OCI-LY1 (cell line): Measurements from ENCODE around the gene CPSF4.

Experiments
- H2AFZ ChIP-seq: fragments of 200-600 bp; sonication (generic), shearing (Covaris generic); 2 replicates; pipeline ENCODE4 v1.6.0; 2014; ENCODE audit warnings: antibody characterized with exemption, mild to moderate bottlenecking, low read length
- H3F3A ChIP-seq: fragments of 200-600 bp; sonication (generic), shearing (Covaris generic); 2 replicates; pipeline ENCODE4 v1.6.0; 2014; ENCODE audit warnings: mild to moderate bottlenecking, antibody characterized with exemption, low read length, moderate library complexity; ENCODE audit not compliant: insufficient read depth
- H3K27ac ChIP-seq: fragments of 200-600 bp; sonication (generic); 2 replicates; pipeline ENCODE4 v1.5.1; 2014; ENCODE audit warnings: low read length, mixed run types, mild to moderate bottlenecking, low read depth; ENCODE audit not compliant: poor library complexity, severe bottlenecking
- H3K27me3 ChIP-seq: fragments of 200-600 bp; sonication (generic); 2 replicates; pipeline ENCODE4 v1.6.0; 2014; ENCODE audit warnings: antibody characterized with exemption, mild to moderate bottlenecking, low read length, moderate library complexity; ENCODE audit not compliant: insufficient read depth
- H3K36me3 ChIP-seq: fragments of 200-600 bp; sonication (generic); 2 replicates; pipeline ENCODE4 v1.6.1; 2014; ENCODE audit warnings: mild to moderate bottlenecking, antibody characterized with exemption, low read length, moderate library complexity, mixed read lengths; ENCODE audit not compliant: insufficient read depth
- H3K4me1 ChIP-seq: fragments of 200-600 bp; sonication (generic); 2 replicates; pipeline ENCODE4 v1.5.1; 2014; ENCODE audit warnings: mild to moderate bottlenecking, low read length, moderate library complexity; ENCODE audit not compliant: insufficient read depth, severe bottlenecking
- H3K4me2 ChIP-seq: fragments of 200-600 bp; sonication (generic), shearing (Covaris generic); 2 replicates; pipeline ENCODE4 v1.6.1; 2014; ENCODE audit warnings: low read length
- H3K4me3 ChIP-seq: fragments of 200-600 bp; sonication (generic); 2 replicates; pipeline ENCODE4 v1.5.1; 2014; ENCODE audit warnings: low read length, low read depth, mild to moderate bottlenecking, mixed read lengths; ENCODE audit not compliant: poor library complexity, severe bottlenecking
- H3K79me2 ChIP-seq: fragments of 200-600 bp; shearing (Covaris generic); 2 replicates; pipeline ENCODE4 v1.6.1; 2016; ENCODE audit warnings: mixed run types, low read length, mixed read lengths; ENCODE audit not compliant: insufficient read depth
- H3K9ac ChIP-seq: fragments of 200-600 bp; sonication (generic), shearing (Covaris generic); 2 replicates; pipeline ENCODE4 v1.6.1; 2014; ENCODE audit warnings: mild to moderate bottlenecking, low read length, mixed read lengths
- H3K9me2 ChIP-seq: fragments of 200-600 bp; sonication (generic), shearing (Covaris generic); 2 replicates; pipeline ENCODE4 v1.6.1; 2014; ENCODE audit warnings: low read depth, mild to moderate bottlenecking, low read length, mixed read lengths
- H3K9me3 ChIP-seq: fragments of 200-600 bp; shearing (Covaris generic); 2 replicates; pipeline ENCODE4 v1.6.1; 2014; ENCODE audit warnings: low read length, mixed read lengths
- H4K20me1 ChIP-seq: fragments of 200-600 bp; sonication (generic), shearing (Covaris generic); 2 replicates; pipeline ENCODE4 v1.6.0; 2016; ENCODE audit warnings: mild to moderate bottlenecking, low read length; ENCODE audit not compliant: insufficient read depth
- EZH2 ChIP-seq: fragments of 200-600 bp; sonication (generic), shearing (Covaris generic); IDR thresholded peaks from 2 replicates; pipeline ENCODE4 v1.8.0; 2017; ENCODE audit warnings: borderline replicate concordance, mixed run types, mild to moderate bottlenecking, antibody characterized with exemption, low read length, moderate library complexity, mixed read lengths
- TF ChIP-seq, protein P1 (sequence below): fragments of 200-600 bp; sonication (generic), shearing (Covaris generic); IDR thresholded peaks from 2 replicates; pipeline ENCODE4 v1.5.1; 2017; ENCODE audit warnings: mild to moderate bottlenecking, antibody characterized with exemption, low read length, moderate library complexity, mixed read lengths

CPSF4 gene

DNA sequence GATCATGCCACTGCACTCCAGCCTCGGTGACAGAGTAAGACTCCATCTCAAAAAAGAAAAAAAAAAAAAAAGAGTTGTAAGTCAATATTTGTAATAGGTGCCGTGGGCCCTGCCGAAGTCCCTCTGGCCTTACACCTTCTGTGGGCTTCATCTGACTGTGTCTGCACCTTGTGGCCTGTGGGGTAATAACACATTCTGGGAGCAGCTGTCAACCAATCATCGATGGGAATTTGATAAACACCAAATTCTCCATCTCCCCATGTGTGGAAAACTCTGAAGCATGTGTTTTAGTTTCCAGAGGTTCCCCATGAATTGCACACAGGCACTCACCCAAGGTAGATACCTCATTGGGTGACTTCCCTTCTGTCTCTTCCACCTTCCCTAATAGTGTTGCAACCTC, 50.5 kb downstream of the CPSF4 start:
- H4K20me1 ChIP-seq, result no peaks in the 10 kb centered on the region
- no peak for TF ChIP-seq EZH2
- TF ChIP-seq, protein P1, sequence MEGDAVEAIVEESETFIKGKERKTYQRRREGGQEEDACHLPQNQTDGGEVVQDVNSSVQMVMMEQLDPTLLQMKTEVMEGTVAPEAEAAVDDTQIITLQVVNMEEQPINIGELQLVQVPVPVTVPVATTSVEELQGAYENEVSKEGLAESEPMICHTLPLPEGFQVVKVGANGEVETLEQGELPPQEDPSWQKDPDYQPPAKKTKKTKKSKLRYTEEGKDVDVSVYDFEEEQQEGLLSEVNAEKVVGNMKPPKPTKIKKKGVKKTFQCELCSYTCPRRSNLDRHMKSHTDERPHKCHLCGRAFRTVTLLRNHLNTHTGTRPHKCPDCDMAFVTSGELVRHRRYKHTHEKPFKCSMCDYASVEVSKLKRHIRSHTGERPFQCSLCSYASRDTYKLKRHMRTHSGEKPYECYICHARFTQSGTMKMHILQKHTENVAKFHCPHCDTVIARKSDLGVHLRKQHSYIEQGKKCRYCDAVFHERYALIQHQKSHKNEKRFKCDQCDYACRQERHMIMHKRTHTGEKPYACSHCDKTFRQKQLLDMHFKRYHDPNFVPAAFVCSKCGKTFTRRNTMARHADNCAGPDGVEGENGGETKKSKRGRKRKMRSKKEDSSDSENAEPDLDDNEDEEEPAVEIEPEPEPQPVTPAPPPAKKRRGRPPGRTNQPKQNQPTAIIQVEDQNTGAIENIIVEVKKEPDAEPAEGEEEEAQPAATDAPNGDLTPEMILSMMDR, result no peak
- H3K27me3 ChIP-seq, result no peaks in the 10 kb centered on the region
- no peak overlapping the region for H3K27ac ChIP-seq
- H3K9ac ChIP-seq, result no peak overlapping the region
- H3K9me3 ChIP-seq, result peaks cover 13% of the 10 kb centered on the region
- peaks cover 69% of the 10 kb centered on the region for H3K36me3 ChIP-seq
- H3K4me2 ChIP-seq, result no peak overlapping the region
- H3K9me2 ChIP-seq, result no peaks in the 10 kb centered on the region
- H3F3A ChIP-seq, result no peaks in the 10 kb centered on the region
- H3K4me1 ChIP-seq, result no peaks in the 10 kb centered on the region
- H3K79me2 ChIP-seq, result no peaks in the 10 kb centered on the region
- no peak overlapping the region for H3K4me3 ChIP-seq
- no peak overlapping the region for H2AFZ ChIP-seq

DNA sequence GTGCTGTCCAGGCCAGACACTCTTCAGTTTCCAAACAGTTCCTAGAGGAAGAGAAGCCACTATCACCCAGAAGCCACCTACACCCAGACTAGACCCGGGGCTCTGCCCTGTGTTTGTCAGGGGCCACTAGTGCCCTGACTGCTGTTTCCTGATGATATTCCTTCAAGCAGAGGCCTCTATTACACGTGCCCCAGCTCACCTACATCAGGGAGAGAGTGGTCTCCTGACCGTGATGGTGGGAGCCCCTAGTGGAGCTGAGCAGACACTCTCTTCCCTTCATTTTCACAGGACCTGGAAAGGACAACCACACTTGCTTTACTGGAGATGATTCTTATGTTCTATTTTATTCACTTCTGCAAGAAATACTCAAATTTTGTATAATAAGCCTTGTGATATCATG, 52.1 kb downstream of the CPSF4 start:
- no peak for TF ChIP-seq EZH2
- TF ChIP-seq, protein P1, result no peak
- H2AFZ ChIP-seq, result no peak overlapping the region
- peaks cover 69% of the 10 kb centered on the region for H3K36me3 ChIP-seq

DNA sequence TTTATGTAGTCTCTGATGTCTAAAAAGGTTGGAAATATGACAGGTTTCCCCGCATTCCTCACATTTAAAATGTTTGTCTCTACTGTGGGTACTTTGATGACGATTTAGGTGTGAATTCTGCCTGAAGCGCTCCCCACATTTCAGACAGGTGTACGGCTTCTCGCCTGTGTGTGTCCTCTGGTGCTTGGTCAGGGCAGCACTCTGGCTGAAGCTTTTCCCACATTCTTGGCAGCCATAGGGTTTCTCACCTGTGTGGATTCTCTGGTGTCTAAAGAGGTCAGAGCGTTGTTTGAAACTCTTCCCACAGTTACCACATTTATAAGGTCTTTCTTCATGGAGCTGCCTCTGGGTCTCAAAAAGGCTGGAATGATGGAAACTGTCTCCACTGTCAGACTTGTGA, 55.1 kb downstream of the CPSF4 start:
- Histone ChIP-seq H3K27ac (no peak overlapping the region), H3K9me3 (peaks cover 12% of the 10 kb centered on the region), H4K20me1 (peaks cover 3% of the 10 kb centered on the region; the same call in 1 of the 2 replicates), H3F3A (no peaks in the 10 kb centered on the region), H3K9me2 (no peaks in the 10 kb centered on the region), H3K9ac (no peak overlapping the region), H3K4me3 (no peak overlapping the region), H2AFZ (no peak overlapping the region), H3K36me3 (peaks cover 75% of the 10 kb centered on the region), H3K27me3 (no peaks in the 10 kb centered on the region), H3K4me2 (no peak overlapping the region), H3K4me1 (peaks cover 15% of the 10 kb centered on the region), H3K79me2 (peaks cover 22% of the 10 kb centered on the region)
- TF ChIP-seq, protein P1, result no peak
- no peak for TF ChIP-seq EZH2

More for the DNA sequence above, 52.1 kb downstream of the CPSF4 start:
- Histone ChIP-seq H3K27me3 (no peaks in the 10 kb centered on the region), H3F3A (no peaks in the 10 kb centered on the region), H3K79me2 (no peaks in the 10 kb centered on the region), H3K9ac (no peak overlapping the region), H3K4me3 (no peak overlapping the region), H3K9me3 (peaks cover 16% of the 10 kb centered on the region), H3K27ac (no peak overlapping the region), H3K9me2 (no peaks in the 10 kb centered on the region), H3K4me1 (no peaks in the 10 kb centered on the region), H4K20me1 (no peaks in the 10 kb centered on the region), H3K4me2 (no peak overlapping the region)
